Parathyroid adenoma (tissue), 2 donors: ENCODE measurements around the gene GNB1.

Experiments
- H2AFZ ChIP-seq: fragments of 300-600 bp; sonication (generic); one replicate; pipeline ENCODE4 v1.7.0; 2017; ENCODE audit warnings: antibody characterized with exemption, mild to moderate bottlenecking
- H3K27ac ChIP-seq: fragments of 300-600 bp; sonication (generic); one replicate; pipeline ENCODE4 v1.7.0; 2017
- H3K27me3 ChIP-seq: fragments of 300-600 bp; sonication (generic); one replicate; pipeline ENCODE4 v1.7.0; 2017; ENCODE audit warnings: low read length; ENCODE audit not compliant: control insufficient read depth, insufficient read depth
- H3K36me3 ChIP-seq: fragments of 300-600 bp; sonication (generic); one replicate; pipeline ENCODE4 v1.7.0; 2017; ENCODE audit warnings: low read length; ENCODE audit not compliant: control insufficient read depth, insufficient read depth
- H3K4me1 ChIP-seq: fragments of 300-600 bp; sonication (generic); one replicate; pipeline ENCODE4 v1.7.0; 2017; ENCODE audit warnings: control low read depth
- H3K4me2 ChIP-seq: fragments of 300-600 bp; sonication (generic); one replicate; pipeline ENCODE4 v1.7.0; 2017; ENCODE audit warnings: low read length
- H3K4me3 ChIP-seq: fragments of 300-600 bp; sonication (generic); one replicate; pipeline ENCODE4 v1.7.0; 2017; ENCODE audit warnings: low read depth, low read length
- H3K79me2 ChIP-seq: fragments of 300-600 bp; sonication (generic); one replicate; pipeline ENCODE4 v1.7.0; 2017; ENCODE audit warnings: control low read depth
- H3K9ac ChIP-seq: fragments of 300-600 bp; sonication (generic); one replicate; pipeline ENCODE4 v1.7.0; 2017; ENCODE audit warnings: mild to moderate bottlenecking
- H3K9me3 ChIP-seq: fragments of 300-600 bp; sonication (generic); one replicate; pipeline ENCODE4 v1.7.0; 2017; ENCODE audit warnings: low read length; ENCODE audit not compliant: control insufficient read depth
- CTCF ChIP-seq: fragments of 300-600 bp; sonication (generic); IDR thresholded peaks from one replicate; pipeline ENCODE4 v1.7.0; 2017; ENCODE audit warnings: antibody characterized with exemption, mild to moderate bottlenecking
- donor health status: primary hyperparathyroidism.

The GNB1 gene

GRCh38 chr1:1899266-1899966, 8.5 kb upstream of the GNB1 start:
- no peak overlapping the region for H2AFZ ChIP-seq
- no peak overlapping the region for H3K27ac ChIP-seq
- no peaks in the 10 kb centered on the region for H3K27me3 ChIP-seq
- H3K4me3 ChIP-seq = no peak overlapping the region
- no peak for TF ChIP-seq CTCF
- H3K9ac ChIP-seq = no peak overlapping the region
- no peaks in the 10 kb centered on the region for H3K4me1 ChIP-seq
- H3K4me2 ChIP-seq = no peak overlapping the region
- no peaks in the 10 kb centered on the region for H3K79me2 ChIP-seq
- H3K9me3 ChIP-seq = no peaks in the 10 kb centered on the region
- H3K36me3 ChIP-seq = no peaks in the 10 kb centered on the region

GRCh38 chr1:1898246-1898933, 7.5 kb upstream of the GNB1 start:
- Histone ChIP-seq H2AFZ (no peak overlapping the region), H3K36me3 (no peaks in the 10 kb centered on the region), H3K27me3 (no peaks in the 10 kb centered on the region), H3K79me2 (no peaks in the 10 kb centered on the region), H3K4me2 (no peak overlapping the region), H3K9ac (no peak overlapping the region), H3K4me3 (no peak overlapping the region), H3K27ac (no peak overlapping the region), H3K4me1 (no peaks in the 10 kb centered on the region), H3K9me3 (no peaks in the 10 kb centered on the region)
- TF ChIP-seq CTCF = no peak

DNA sequence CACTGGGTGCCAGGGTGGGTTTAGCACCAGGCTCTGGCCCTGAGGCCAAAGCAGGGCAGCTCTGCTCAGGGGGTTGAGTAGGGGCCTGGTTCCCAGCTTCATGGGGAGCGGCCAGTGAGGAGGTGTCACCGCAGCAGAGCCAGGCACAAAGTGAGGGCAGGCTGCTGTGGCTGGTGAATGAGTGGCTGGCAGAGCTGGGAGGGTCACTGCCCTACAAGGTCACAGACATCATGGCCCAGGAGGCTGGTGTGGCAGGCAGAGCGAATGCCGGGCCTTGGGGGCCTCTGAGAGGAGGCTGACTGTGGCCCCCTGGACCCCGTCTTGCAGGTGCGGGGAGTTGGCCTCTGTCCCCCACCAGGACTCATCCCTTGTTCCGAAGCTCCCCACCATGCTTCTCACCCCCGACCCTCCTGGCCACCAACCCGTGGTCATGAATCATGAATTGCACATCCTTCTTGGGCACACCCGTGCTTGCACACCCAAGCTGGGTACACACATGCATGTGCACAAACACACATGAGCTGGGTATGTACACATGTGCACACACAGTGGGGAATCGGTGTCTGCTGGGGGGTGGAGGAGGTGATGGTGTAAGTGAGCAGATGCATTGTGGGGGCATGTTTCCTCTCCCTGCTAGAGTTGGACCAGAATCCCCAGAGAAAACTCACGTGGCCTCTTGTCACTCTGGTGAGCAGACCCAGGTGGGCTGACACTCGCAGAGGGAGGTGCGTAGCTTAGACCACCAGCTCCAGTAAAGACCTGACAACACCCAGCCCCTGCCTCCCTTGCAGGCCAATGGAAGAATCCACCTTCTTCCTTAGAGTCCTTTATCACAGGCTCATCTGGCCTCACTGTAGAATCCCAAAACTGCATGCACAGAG, 4.8 kb upstream of the GNB1 start:
- Histone ChIP-seq H3K9ac (no peak overlapping the region), H3K4me2 (no peak overlapping the region), H3K27ac (no peak overlapping the region), H3K27me3 (no peaks in the 10 kb centered on the region), H2AFZ (no peak overlapping the region), H3K4me3 (no peak overlapping the region), H3K79me2 (no peaks in the 10 kb centered on the region), H3K4me1 (no peaks in the 10 kb centered on the region), H3K36me3 (no peaks in the 10 kb centered on the region), H3K9me3 (no peaks in the 10 kb centered on the region)
- TF ChIP-seq CTCF = no peak

DNA sequence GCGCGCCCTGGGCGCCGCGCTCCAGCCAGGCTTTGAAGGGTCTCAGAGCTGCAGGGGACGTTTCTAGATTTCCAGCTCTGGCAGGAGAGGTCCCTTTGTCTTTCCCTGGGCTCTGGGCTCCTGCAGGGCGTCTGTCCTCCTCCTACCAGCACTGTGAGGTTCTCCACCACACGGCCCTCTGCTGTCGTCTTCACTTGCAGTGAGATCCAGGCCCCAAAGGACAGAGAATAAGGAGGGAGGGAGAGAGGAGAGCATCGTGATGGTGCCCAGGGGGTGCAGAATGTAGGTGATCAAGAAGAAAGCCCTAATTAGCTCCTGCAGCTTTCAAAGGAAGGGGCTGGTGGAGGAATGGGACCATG, 4.2 kb upstream of the GNB1 start:
- Histone ChIP-seq H2AFZ (no peak overlapping the region), H3K27me3 (no peaks in the 10 kb centered on the region), H3K79me2 (no peaks in the 10 kb centered on the region), H3K9ac (no peak overlapping the region), H3K36me3 (no peaks in the 10 kb centered on the region), H3K4me1 (no peaks in the 10 kb centered on the region), H3K4me2 (no peak overlapping the region), H3K27ac (no peak overlapping the region), H3K4me3 (no peak overlapping the region), H3K9me3 (no peaks in the 10 kb centered on the region)
- TF ChIP-seq CTCF = no peak
